ENCODE data around the gene MYL1.

The MYL1 gene

GRCh38 chr2:210288408-210288807 is 26.6 kb downstream of the MYL1 start:
- TF ChIP-seq POLR2AphosphoS5 (IDR thresholded peaks at IDR 0.05; ENCODE audit: low read depth, low read length), result no peak
- TF ChIP-seq REST (IDR thresholded peaks at IDR 0.05; ENCODE audit: insufficient read depth in 1 of 2, low read depth in 2 of 2, low read length in 2 of 2), result no peak
- no peak for TF ChIP-seq TAF1 (IDR thresholded peaks at IDR 0.05; ENCODE audit: borderline replicate concordance, insufficient read depth, low read length)
- TF ChIP-seq FOXP2 (optimal IDR thresholded peaks at IDR 0.05; ENCODE audit: borderline replicate concordance, extremely low read depth, extremely low read length, insufficient read depth), result no peak
- TF ChIP-seq SIN3A (IDR thresholded peaks at IDR 0.05; ENCODE audit: borderline replicate concordance, insufficient read depth, low read length), result no peak

- TF ChIP-seq FOXP2 (optimal IDR thresholded peaks at IDR 0.05; ENCODE audit: borderline replicate concordance, extremely low read depth, extremely low read length, insufficient read depth) (no peak), TAF1 (IDR thresholded peaks at IDR 0.05; ENCODE audit: borderline replicate concordance, insufficient read depth, low read length) (no peak), POLR2AphosphoS5 (IDR thresholded peaks at IDR 0.05; ENCODE audit: low read depth, low read length) (no peak), SIN3A (IDR thresholded peaks at IDR 0.05; ENCODE audit: borderline replicate concordance, insufficient read depth, low read length) (no peak), REST (IDR thresholded peaks at IDR 0.05; ENCODE audit: insufficient read depth in 1 of 2, low read depth in 2 of 2, low read length in 2 of 2) (no peak)
These were observed 27.7 kb downstream of the MYL1 start for GRCh38 chr2:210287301-210287700.

GRCh38 chr2:210286123-210286680 is 28.8 kb downstream of the MYL1 start:
- TF ChIP-seq POLR2AphosphoS5 (IDR thresholded peaks at IDR 0.05; ENCODE audit: low read depth, low read length) (no peak), SIN3A (IDR thresholded peaks at IDR 0.05; ENCODE audit: borderline replicate concordance, insufficient read depth, low read length) (no peak), FOXP2 (optimal IDR thresholded peaks at IDR 0.05; ENCODE audit: borderline replicate concordance, extremely low read depth, extremely low read length, insufficient read depth) (no peak), REST (IDR thresholded peaks at IDR 0.05; ENCODE audit: insufficient read depth in 1 of 2, low read depth in 2 of 2, low read length in 2 of 2) (no peak), TAF1 (IDR thresholded peaks at IDR 0.05; ENCODE audit: borderline replicate concordance, insufficient read depth, low read length) (no peak)

GRCh38 chr2:210277133-210277532 is 37.8 kb downstream of the MYL1 start:
- no peak for TF ChIP-seq POLR2AphosphoS5 (IDR thresholded peaks at IDR 0.05; ENCODE audit: low read depth, low read length)
- no peak for TF ChIP-seq REST (IDR thresholded peaks at IDR 0.05; ENCODE audit: insufficient read depth in 1 of 2, low read depth in 2 of 2, low read length in 2 of 2)
- no peak for TF ChIP-seq FOXP2 (optimal IDR thresholded peaks at IDR 0.05; ENCODE audit: borderline replicate concordance, extremely low read depth, extremely low read length, insufficient read depth)
- no peak for TF ChIP-seq TAF1 (IDR thresholded peaks at IDR 0.05; ENCODE audit: borderline replicate concordance, insufficient read depth, low read length)
- TF ChIP-seq SIN3A (IDR thresholded peaks at IDR 0.05; ENCODE audit: borderline replicate concordance, insufficient read depth, low read length), result no peak

Measured in PFSK-1 (cell line).